Measurements from ENCODE around the gene TRIM24. TPM values are rescaled to one million over a fixed set of nuclear protein-coding genes. Genes with fewer than 3 reads are reported as not detected.

Gene TRIM24
- total RNA-seq, 3 donors from 2014 or later, result 13.6 to 15.3 (median 14.1) TPM

- Mint-ChIP-seq H3K27me3 (ENCODE audit: low read depth) (no peaks in the 10 kb centered on the region), H3K4me3 (no peak overlapping the region), H3K36me3 (ENCODE audit: insufficient read depth) (peaks cover 57% of the 10 kb centered on the region), H3K9me3 (no peaks in the 10 kb centered on the region), H3K4me1 (ENCODE audit: low read depth) (no peaks in the 10 kb centered on the region)
- DNase-seq (no peak), ATAC-seq (no peak)
Observed at GRCh38 chr7:138579671-138580070, 119.6 kb downstream of the TRIM24 start.

DNA sequence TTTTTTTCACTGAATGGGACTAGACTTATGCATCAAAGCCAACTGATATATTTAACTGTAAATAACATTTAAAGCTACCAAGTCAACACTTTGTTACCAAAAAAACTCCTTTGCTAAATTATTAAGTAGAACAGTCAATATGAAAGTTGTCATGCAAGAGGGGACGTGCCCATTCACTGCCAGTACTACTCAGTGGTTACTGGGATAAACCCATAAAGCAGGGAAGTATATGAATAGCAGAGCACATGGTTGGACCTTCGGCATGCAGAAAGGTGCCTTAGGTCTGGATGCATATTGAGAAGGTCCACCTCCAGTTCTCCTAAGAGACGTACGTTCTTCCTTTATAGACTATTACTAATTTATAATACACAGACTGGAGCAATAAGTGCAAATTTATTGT lies 121.0 kb downstream of the TRIM24 start:
- no peaks in the 10 kb centered on the region for H3K4me1 Mint-ChIP-seq (ENCODE audit: low read depth)
- H3K9me3 Mint-ChIP-seq, result no peaks in the 10 kb centered on the region
- no peaks in the 10 kb centered on the region for H3K27me3 Mint-ChIP-seq (ENCODE audit: low read depth)
- DNase-seq (no peak), ATAC-seq (no peak)
- H3K4me3 Mint-ChIP-seq, result no peak overlapping the region
- H3K36me3 Mint-ChIP-seq (ENCODE audit: insufficient read depth), result peaks cover 65% of the 10 kb centered on the region

- H3K4me1 Mint-ChIP-seq (ENCODE audit: low read depth), result no peaks in the 10 kb centered on the region
- H3K9me3 Mint-ChIP-seq, result no peaks in the 10 kb centered on the region
- H3K27me3 Mint-ChIP-seq (ENCODE audit: low read depth), result no peaks in the 10 kb centered on the region
- ATAC-seq, result no peak
- H3K36me3 Mint-ChIP-seq (ENCODE audit: insufficient read depth), result peaks cover 64% of the 10 kb centered on the region
- DNase-seq, result no peak
- H3K4me3 Mint-ChIP-seq, result no peak overlapping the region
Observed at GRCh38 chr7:138584283-138584682, 124.2 kb downstream of the TRIM24 start.

GRCh38 chr7:138584696-138585095 lies 124.6 kb downstream of the TRIM24 start:
- no peaks in the 10 kb centered on the region for H3K9me3 Mint-ChIP-seq
- no peak for DNase-seq
- no peaks in the 10 kb centered on the region for H3K4me1 Mint-ChIP-seq (ENCODE audit: low read depth)
- H3K36me3 Mint-ChIP-seq (ENCODE audit: insufficient read depth), result peaks cover 60% of the 10 kb centered on the region
- ATAC-seq, result no peak
- H3K27me3 Mint-ChIP-seq (ENCODE audit: low read depth), result no peaks in the 10 kb centered on the region
- no peak overlapping the region for H3K4me3 Mint-ChIP-seq

- Mint-ChIP-seq H3K9me3 (no peaks in the 10 kb centered on the region), H3K4me3 (no peak overlapping the region), H3K36me3 (ENCODE audit: insufficient read depth) (peaks cover 52% of the 10 kb centered on the region), H3K4me1 (ENCODE audit: low read depth) (no peaks in the 10 kb centered on the region), H3K27me3 (ENCODE audit: low read depth) (no peaks in the 10 kb centered on the region)
- DNase-seq (no peak), ATAC-seq (no peak)
Observed at GRCh38 chr7:138585283-138585993, 125.4 kb downstream of the TRIM24 start.

GRCh38 chr7:138587485-138587884 lies 127.4 kb downstream of the TRIM24 start:
- Mint-ChIP-seq H3K9me3 (no peaks in the 10 kb centered on the region), H3K36me3 (ENCODE audit: insufficient read depth) (peaks cover 39% of the 10 kb centered on the region), H3K27me3 (ENCODE audit: low read depth) (no peaks in the 10 kb centered on the region), H3K4me1 (ENCODE audit: low read depth) (no peaks in the 10 kb centered on the region), H3K4me3 (no peak overlapping the region)
- ATAC-seq, result no peak
- DNase-seq, result no peak

- no peak overlapping the region for H3K4me3 Mint-ChIP-seq
- H3K27me3 Mint-ChIP-seq (ENCODE audit: low read depth), result no peaks in the 10 kb centered on the region
- ATAC-seq (no peak), DNase-seq (no peak)
- H3K9me3 Mint-ChIP-seq, result no peaks in the 10 kb centered on the region
- H3K36me3 Mint-ChIP-seq (ENCODE audit: insufficient read depth), result peaks cover 33% of the 10 kb centered on the region
- H3K4me1 Mint-ChIP-seq (ENCODE audit: low read depth), result no peaks in the 10 kb centered on the region
Observed at GRCh38 chr7:138588986-138589385, 128.9 kb downstream of the TRIM24 start.

DNA sequence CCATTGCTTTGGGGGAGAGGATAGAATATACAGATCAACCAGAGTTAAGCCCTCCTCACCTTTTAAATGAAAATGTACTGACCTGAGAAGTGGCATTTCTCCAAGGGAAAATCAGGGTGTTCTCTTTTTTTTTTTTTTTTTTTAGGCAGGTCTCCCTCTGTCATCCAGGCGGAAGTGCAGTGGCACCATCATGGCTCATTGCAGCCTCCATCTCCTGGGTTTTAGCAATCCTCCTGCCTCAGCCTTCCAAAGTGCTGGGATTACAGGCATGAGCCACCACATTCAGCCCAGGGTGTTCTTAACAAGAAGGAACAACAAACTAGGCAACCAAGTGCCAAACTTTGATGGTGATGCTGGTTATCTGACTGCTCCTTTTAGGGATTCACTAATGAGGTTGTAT lies 130.1 kb downstream of the TRIM24 start:
- H3K27me3 Mint-ChIP-seq (ENCODE audit: low read depth), result no peaks in the 10 kb centered on the region
- no peak overlapping the region for H3K4me3 Mint-ChIP-seq
- ATAC-seq (no peak), DNase-seq (no peak)
- H3K36me3 Mint-ChIP-seq (ENCODE audit: insufficient read depth), result peaks cover 21% of the 10 kb centered on the region
- H3K9me3 Mint-ChIP-seq, result no peaks in the 10 kb centered on the region
- no peaks in the 10 kb centered on the region for H3K4me1 Mint-ChIP-seq (ENCODE audit: low read depth)

DNA sequence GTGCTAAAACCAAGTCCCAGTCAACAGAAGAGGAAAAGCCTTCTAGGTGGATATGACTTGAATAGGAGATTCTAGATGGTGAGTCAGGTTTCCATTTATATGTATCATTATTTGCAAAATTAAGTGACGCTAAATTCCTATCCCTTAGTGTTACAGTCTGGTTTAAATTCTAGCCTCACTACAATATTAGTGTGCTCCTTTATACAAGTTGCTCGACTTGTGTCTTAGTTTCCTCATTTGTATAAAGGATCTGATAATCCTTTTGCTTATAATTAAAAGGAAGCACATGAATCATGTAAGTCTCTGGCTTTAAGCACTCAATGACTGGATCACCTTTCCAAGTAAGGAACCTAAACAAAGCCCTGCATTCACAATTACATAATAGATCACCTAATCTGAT lies 135.4 kb downstream of the TRIM24 start:
- Mint-ChIP-seq H3K27me3 (ENCODE audit: low read depth) (peaks cover 1% of the 10 kb centered on the region), H3K9me3 (no peaks in the 10 kb centered on the region), H3K4me1 (ENCODE audit: low read depth) (no peaks in the 10 kb centered on the region), H3K4me3 (no peak overlapping the region), H3K36me3 (ENCODE audit: insufficient read depth) (no peaks in the 10 kb centered on the region)
- ATAC-seq (no peak), DNase-seq (no peak)

DNA sequence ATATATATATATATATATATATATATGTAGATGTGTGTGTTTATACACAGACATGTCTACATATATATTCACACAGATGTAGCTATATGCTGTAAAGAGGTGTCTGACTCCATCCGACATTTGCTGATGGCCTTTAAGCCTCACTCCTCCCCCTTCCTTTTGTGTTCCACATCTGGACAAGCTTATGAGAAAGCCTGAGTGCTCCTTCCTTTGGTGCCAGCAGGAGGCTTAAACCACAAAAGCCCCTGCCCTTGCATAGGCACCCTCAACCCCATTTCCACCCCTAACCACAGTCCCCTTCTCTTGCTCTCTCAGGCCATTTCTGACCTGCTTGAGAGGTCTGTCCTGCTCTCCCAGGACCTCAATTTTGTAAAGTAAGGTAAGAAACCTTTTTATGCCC lies 142.4 kb downstream of the TRIM24 start:
- Mint-ChIP-seq H3K4me1 (ENCODE audit: low read depth) (peaks cover 4% of the 10 kb centered on the region), H3K27me3 (ENCODE audit: low read depth) (peaks cover 3% of the 10 kb centered on the region), H3K36me3 (ENCODE audit: insufficient read depth) (no peaks in the 10 kb centered on the region), H3K9me3 (no peaks in the 10 kb centered on the region), H3K4me3 (no peak overlapping the region)
- no peak for ATAC-seq
- no peak for DNase-seq

DNA sequence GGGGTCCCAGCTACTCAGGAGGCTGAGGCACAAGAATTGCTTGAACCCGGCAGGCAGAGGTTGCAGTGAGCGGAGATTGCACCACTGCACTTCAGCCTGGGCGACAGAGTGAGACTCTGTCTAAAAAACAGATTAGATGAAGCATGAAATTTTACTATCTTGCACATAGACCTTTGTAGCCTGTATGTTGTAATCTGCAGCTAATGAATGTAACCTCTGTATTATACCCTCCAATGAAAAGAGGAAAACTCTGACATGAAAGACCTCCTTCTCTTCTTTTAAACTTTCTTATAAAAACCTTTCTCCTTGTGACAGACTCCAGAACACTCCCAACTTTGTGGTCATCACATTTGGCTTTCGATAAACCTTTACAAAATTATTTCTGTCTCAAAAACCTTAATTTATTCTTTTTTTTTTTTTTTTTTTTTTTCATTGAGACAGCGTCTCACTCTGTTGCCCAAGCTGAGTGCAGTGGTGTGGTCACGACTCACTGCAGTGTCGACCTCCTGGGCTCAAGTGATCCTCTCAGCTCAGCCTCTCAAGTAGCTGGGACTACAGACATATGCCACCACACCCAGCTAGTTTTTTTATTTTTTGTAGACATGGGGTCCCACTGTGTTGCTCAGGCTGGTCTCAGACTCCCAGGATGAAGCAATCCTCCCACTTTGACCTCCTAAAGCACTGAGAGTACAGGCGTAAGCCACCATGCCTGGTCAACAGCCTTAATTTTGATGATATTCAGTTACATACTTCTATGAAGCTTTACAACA lies 143.7 kb downstream of the TRIM24 start:
- Mint-ChIP-seq H3K4me3 (no peak overlapping the region), H3K36me3 (ENCODE audit: insufficient read depth) (no peaks in the 10 kb centered on the region), H3K9me3 (no peaks in the 10 kb centered on the region), H3K27me3 (ENCODE audit: low read depth) (peaks cover 3% of the 10 kb centered on the region), H3K4me1 (ENCODE audit: low read depth) (peaks cover 14% of the 10 kb centered on the region)
- no peak for DNase-seq
- ATAC-seq, result no peak

GRCh38 chr7:138606236-138606635 lies 146.2 kb downstream of the TRIM24 start:
- no peaks in the 10 kb centered on the region for H3K9me3 Mint-ChIP-seq
- no peaks in the 10 kb centered on the region for H3K27me3 Mint-ChIP-seq (ENCODE audit: low read depth)
- H3K4me1 Mint-ChIP-seq (ENCODE audit: low read depth), result peaks cover 14% of the 10 kb centered on the region
- ATAC-seq (no peak), DNase-seq (no peak)
- H3K36me3 Mint-ChIP-seq (ENCODE audit: insufficient read depth), result no peaks in the 10 kb centered on the region
- no peak overlapping the region for H3K4me3 Mint-ChIP-seq

GRCh38 chr7:138607216-138608126 lies 147.4 kb downstream of the TRIM24 start:
- no peak for ATAC-seq

DNA sequence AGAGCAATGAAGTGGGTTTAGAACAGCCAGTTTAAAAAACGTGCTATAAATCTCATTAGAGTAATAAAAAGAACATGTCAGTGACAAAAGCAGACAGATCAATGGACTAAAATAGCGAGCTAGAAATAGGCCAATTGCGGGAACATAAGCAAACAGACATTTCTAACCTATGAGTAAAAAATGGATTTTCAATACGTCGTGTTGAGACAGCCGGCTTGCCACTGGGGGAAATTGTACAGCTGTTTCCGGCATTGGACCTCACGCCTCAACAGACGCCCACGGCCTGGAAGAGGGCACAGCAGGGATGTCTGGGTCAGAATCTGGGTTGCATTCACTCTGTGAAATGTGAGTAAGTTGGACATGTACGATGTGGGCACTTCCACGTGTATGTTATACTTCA lies 148.2 kb downstream of the TRIM24 start:
- H3K4me1 Mint-ChIP-seq (ENCODE audit: low read depth), result peaks cover 14% of the 10 kb centered on the region
- ATAC-seq (peak in 1 of 2 donors; percentile 46), DNase-seq (no peak)
- no peak overlapping the region for H3K4me3 Mint-ChIP-seq
- no peaks in the 10 kb centered on the region for H3K9me3 Mint-ChIP-seq
- H3K27me3 Mint-ChIP-seq (ENCODE audit: low read depth), result no peaks in the 10 kb centered on the region
- no peaks in the 10 kb centered on the region for H3K36me3 Mint-ChIP-seq (ENCODE audit: insufficient read depth)

More at GRCh38 chr7:138607216-138608126, 147.4 kb downstream of the TRIM24 start:
- no peaks in the 10 kb centered on the region for H3K27me3 Mint-ChIP-seq (ENCODE audit: low read depth)
- H3K9me3 Mint-ChIP-seq, result no peaks in the 10 kb centered on the region
- peaks cover 14% of the 10 kb centered on the region for H3K4me1 Mint-ChIP-seq (ENCODE audit: low read depth)
- no peak for DNase-seq
- no peaks in the 10 kb centered on the region for H3K36me3 Mint-ChIP-seq (ENCODE audit: insufficient read depth)
- H3K4me3 Mint-ChIP-seq, result no peak overlapping the region
